Skeletal muscle tissue (tissue), 4 donors: ENCODE measurements around the gene XIST. TPM values are rescaled to one million over a fixed set of nuclear protein-coding genes. Genes with fewer than 3 reads are reported as not detected.

ENCODE experiments used
- H3K27ac ChIP-seq: one replicate; pipeline ENCODE4 v1.7.0; 2013; ENCODE audit warnings: mild to moderate bottlenecking, low read depth, low read length, inconsistent platforms
- H3K27me3 ChIP-seq, 3 donors: one replicate each; pipeline ENCODE4 v1.7.0; 2013; ENCODE audit warnings: low read length in 3 of 3; ENCODE audit not compliant: control insufficient read depth in 3 of 3, insufficient read depth in 3 of 3
- H3K36me3 ChIP-seq, 3 donors: one replicate each; pipeline ENCODE4 v1.7.0; 2013; ENCODE audit warnings: low read length in 3 of 3; ENCODE audit not compliant: control insufficient read depth in 3 of 3, insufficient read depth in 3 of 3
- H3K4me1 ChIP-seq, 3 donors: one replicate each; pipeline ENCODE4 v1.7.0; 2013; ENCODE audit warnings: low read length in 3 of 3, mild to moderate bottlenecking in 3 of 3; ENCODE audit not compliant: control insufficient read depth in 3 of 3, insufficient read depth in 3 of 3
- H3K4me3 ChIP-seq, 3 donors: one replicate each; pipeline ENCODE4 v1.7.0; 2013; ENCODE audit warnings: low read length in 3 of 3
- H3K9ac ChIP-seq, 3 donors: one replicate each; pipeline ENCODE4 v1.7.0; 2013; ENCODE audit warnings: low read length in 3 of 3, mild to moderate bottlenecking in 3 of 3, moderate library complexity in 2 of 3, low read depth in 1 of 3
- H3K9me3 ChIP-seq, 3 donors: one replicate each; pipeline ENCODE4 v1.7.0; 2013; ENCODE audit warnings: low read length in 3 of 3; ENCODE audit not compliant: control insufficient read depth in 3 of 3
- total RNA-seq: library from RNA; depleted of rRNA; stranded (reverse); fragments of >200 nt; gene quantifications from one replicate; pipeline ENCODE4 v1.2.3, GENCODE V29; 2014
- donor health status: Osteomylitis.

XIST gene
- total RNA-seq, 1 donor from 2014 or later = 1.6 TPM

DNA sequence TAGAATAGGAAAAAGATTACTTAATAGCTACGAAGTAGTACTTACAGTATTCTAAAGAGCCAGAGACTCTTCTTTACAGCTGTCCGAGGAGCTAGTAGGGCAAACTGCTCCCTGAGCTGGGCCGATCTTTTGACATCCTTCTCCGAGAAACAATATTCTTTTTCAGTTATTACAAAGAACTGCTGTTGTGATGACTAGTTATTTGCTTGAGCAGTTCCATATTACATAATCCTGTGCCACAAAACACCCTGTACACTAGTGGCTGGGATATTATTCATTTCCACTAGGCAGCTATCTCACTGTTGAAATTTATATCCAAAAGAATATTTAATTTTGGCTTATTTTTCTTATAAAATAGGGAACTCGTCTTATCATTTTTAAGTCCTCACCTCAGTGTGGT, 11.2 kb downstream of the XIST start:
- Histone ChIP-seq H3K27me3 (no peaks in the 10 kb centered on the region), H3K27ac (no peak overlapping the region), H3K4me1 (peaks cover 0 to 46% (median 0%) of the 10 kb centered on the region in 3 donors), H3K4me3 (no peak overlapping the region), H3K9me3 (no peaks in the 10 kb centered on the region), H3K36me3 (no peaks in the 10 kb centered on the region), H3K9ac (no peak overlapping the region)

DNA sequence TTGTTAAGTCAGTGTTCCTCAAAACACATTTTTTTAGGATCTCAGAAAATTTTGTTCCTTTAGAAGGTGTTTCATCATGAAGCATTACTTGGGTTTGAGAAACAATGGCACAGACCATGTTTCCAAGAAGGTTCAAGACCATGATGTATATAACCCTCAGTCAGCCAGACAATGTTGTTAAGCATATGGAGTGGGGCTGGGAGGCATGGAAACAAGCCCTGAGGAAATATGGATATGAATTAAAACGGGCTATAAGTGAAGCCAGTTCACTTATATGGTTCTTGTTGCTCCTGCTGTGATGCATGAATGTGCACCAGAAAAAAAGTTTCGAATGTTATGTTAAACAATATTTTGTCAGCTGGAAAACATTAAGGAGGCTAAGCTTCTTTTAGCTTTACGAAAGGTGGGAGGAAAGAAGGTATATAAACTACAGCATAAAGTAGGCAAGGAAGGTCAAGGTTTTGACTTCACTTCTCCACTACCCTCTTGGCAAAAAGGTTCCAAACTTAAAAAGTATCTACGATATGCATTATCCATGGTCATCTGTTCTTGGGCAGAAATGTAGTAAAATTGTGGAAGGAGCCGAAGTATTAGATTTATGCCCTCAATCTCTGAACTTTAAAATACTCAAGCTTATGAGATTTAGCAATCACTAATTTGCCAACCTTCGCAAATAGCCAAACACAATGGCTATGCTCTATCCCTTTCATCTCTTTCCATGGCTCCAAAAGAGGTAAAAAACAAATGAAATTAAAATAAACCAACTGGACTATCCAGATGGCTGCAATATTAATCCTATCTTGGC, 12.2 kb downstream of the XIST start:
- Histone ChIP-seq H3K27me3 (no peaks in the 10 kb centered on the region), H3K9me3 (no peaks in the 10 kb centered on the region), H3K36me3 (no peaks in the 10 kb centered on the region), H3K9ac (no peak overlapping the region), H3K4me1 (peaks cover 0 to 36% (median 0%) of the 10 kb centered on the region in 3 donors), H3K27ac (no peak overlapping the region), H3K4me3 (no peak overlapping the region)

DNA sequence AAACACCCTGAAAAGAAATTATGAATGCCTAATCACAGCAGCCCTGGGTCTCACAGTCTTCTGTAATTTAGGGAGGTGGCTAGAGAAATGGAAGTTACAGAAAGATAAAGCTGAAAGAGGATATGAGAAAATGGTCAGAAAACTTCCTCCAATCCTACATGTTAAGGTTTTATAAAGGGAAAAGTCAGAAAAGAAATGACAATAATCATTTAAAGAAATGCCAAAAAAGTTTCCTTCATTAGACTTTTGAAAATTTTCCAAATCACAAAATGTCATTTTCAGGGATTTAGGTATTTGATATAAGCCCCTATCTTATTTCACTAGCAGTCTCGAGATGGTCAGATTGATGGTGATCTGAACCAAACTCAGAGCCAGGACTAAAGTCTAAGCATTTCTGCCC, 13.4 kb downstream of the XIST start:
- Histone ChIP-seq H3K27me3 (no peaks in the 10 kb centered on the region), H3K4me1 (peaks cover 0 to 25% (median 0%) of the 10 kb centered on the region in 3 donors), H3K27ac (no peak overlapping the region), H3K4me3 (no peak overlapping the region), H3K9me3 (no peaks in the 10 kb centered on the region), H3K9ac (no peak overlapping the region), H3K36me3 (no peaks in the 10 kb centered on the region)

DNA sequence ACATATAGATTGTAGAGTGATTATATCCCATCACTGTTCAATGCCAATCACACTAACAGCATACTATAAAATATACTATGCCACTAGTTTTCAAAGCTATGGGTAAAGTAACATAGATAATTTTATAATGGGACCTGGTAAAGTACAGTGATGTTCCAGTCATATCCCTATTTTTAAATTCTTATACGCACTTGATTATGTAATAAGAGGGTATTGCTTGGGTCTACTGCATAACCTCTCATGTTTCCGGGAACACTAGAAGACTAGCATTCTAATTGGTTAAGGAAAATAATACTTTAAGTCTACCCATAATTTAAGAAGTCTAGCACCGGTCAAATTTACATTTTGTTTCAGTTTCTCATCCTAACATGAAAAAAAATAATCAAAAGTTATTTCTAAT, 14.4 kb downstream of the XIST start:
- H3K4me1 ChIP-seq = peaks cover 0 to 23% (median 0%) of the 10 kb centered on the region in 3 donors
- no peaks in the 10 kb centered on the region for H3K36me3 ChIP-seq
- no peak overlapping the region for H3K27ac ChIP-seq
- no peaks in the 10 kb centered on the region for H3K9me3 ChIP-seq
- H3K4me3 ChIP-seq = no peak overlapping the region
- H3K27me3 ChIP-seq = no peaks in the 10 kb centered on the region
- H3K9ac ChIP-seq = no peak overlapping the region

DNA sequence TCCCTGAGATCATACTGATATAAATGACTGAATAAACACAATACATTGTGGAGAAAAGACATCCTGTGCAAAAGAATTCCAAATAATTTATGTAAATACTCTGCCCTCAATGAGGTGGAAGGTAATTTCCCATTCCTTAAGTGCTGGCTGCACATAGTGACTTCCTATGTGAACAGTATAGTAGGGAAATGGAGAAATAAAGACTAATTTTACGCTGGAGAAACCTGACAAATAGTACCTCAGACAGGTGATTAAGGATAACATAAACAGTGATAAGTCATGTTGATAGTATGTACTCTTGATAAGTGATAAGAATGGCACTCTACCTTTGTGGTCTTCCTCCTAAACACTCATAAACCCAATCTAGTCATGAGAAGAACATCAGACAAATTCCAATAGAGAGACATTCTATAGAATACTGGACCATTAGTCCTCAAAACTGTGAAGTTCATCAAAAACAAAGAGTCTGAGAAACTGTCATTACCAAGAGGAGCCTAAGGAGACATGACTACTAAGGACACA, 15.5 kb downstream of the XIST start:
- no peak overlapping the region for H3K9ac ChIP-seq
- no peaks in the 10 kb centered on the region for H3K36me3 ChIP-seq
- H3K27me3 ChIP-seq = no peaks in the 10 kb centered on the region
- no peak overlapping the region for H3K27ac ChIP-seq
- H3K4me1 ChIP-seq = peaks cover 0 to 12% (median 0%) of the 10 kb centered on the region in 3 donors
- H3K4me3 ChIP-seq = no peak overlapping the region
- H3K9me3 ChIP-seq = no peaks in the 10 kb centered on the region

DNA sequence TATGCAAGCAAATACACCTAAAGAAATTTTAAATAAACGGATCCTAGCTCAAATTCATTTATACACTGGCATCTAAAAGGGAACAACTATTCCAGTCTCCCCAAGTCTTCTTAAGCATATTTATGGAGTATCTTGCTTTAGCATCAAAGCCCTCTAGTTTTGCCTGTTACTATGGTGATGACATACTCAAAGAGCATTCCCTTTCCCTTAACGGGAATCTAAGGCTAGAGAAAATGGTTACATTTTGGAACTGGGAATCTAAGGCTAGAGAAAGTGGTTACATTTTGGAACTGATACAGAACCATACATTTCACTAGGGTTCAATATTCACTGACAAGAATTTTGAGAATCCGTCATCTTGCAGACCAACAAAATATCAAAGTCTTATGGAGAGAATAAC, 18.3 kb downstream of the XIST start:
- Histone ChIP-seq H3K27ac (no peak overlapping the region), H3K27me3 (no peaks in the 10 kb centered on the region), H3K9ac (no peak overlapping the region), H3K9me3 (no peaks in the 10 kb centered on the region), H3K4me3 (no peak overlapping the region), H3K4me1 (peaks cover 0 to 15% (median 0%) of the 10 kb centered on the region in 3 donors), H3K36me3 (no peaks in the 10 kb centered on the region)

DNA sequence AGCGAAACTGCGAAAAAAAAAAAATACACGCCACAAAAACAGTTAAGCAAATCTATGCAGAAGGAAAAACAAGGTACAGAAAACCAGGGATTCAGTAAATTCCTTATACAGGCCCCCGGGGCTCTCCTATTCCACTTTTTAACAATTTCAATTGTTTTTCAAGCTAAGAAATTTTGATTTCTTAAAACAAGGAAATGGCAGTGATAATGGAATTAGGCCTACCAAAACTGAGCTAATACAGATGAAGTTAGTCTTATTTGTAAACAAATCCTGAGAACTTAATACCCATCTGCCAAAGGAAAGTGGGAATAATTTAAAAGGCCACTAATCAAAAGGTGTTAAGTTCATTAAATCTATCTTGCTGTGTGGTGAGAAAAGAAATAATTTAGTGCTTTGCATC, 20.2 kb downstream of the XIST start:
- Histone ChIP-seq H3K9me3 (no peaks in the 10 kb centered on the region), H3K4me1 (peaks cover 0 to 23% (median 0%) of the 10 kb centered on the region in 3 donors), H3K36me3 (peaks cover 0 to 7% (median 0%) of the 10 kb centered on the region in 3 donors), H3K4me3 (no peak overlapping the region), H3K27me3 (no peaks in the 10 kb centered on the region), H3K27ac (no peak overlapping the region), H3K9ac (no peak overlapping the region)

DNA sequence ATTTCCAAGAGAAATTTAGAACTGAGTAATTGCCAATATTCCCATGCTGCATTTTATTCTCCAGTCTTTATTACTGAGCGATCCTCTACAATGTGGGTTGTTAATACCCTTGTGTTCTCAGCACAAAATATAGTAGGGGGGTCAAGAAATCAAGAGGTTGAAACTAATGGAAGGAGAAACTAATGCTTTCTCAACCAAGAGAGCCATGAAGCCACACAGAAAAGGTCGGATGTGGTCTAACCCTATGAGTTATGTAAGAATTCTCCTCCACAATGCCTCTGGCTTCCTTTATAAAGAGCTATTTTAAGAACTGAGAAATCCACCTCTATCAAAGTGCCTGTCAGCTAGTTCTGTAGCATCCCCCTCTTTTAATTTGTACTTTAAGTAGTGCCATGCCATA, 21.0 kb downstream of the XIST start:
- no peak overlapping the region for H3K4me3 ChIP-seq
- H3K9me3 ChIP-seq = no peaks in the 10 kb centered on the region
- no peak overlapping the region for H3K27ac ChIP-seq
- peaks cover 0 to 18% (median 0%) of the 10 kb centered on the region in 3 donors for H3K4me1 ChIP-seq
- no peaks in the 10 kb centered on the region for H3K27me3 ChIP-seq
- H3K9ac ChIP-seq = no peak overlapping the region
- H3K36me3 ChIP-seq = peaks cover 0 to 14% (median 0%) of the 10 kb centered on the region in 3 donors

DNA sequence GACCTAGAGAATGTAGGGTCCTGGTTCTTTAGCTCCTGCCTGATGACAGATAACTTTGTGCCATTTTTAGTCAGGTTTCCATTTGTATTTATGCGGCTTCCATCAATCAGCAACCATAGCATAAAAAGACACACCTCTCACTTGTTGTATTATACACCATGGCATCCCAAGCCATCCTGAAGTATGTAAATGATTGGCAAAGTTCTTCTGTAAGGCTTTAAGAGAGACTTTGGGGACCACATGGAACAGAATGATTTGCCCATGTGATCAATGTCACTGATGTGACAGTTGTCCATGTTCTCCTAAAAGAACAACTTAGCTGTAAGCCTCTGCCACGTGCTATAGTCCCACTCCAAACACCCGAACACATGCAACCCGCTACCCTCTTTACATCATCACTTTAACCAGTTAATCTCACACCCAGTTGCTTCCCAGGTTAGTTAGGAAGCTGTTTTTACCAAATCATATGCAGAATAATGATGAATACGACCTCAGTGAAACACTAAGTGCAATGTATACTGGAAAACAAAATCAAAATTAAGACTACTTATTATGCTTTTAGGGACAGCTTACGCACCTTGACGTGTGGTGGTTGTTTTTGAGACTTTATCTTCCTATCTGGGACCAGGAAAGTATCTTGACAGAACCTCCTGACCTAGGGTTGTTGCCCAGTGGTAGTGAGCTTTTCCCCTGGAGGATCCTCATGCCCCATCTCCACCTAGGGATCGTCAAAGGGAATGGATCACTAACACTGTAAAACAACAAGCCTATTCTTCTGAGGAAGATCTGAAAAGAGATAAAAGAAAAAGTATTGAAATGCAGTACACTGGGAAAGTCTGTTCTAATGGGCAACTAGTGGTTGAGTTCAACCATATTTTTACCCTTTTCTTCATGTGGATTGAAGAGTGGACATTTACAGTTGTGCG, 21.8 kb downstream of the XIST start:
- Histone ChIP-seq H3K4me1 (peaks cover 0 to 18% (median 0%) of the 10 kb centered on the region in 3 donors), H3K27me3 (no peaks in the 10 kb centered on the region), H3K4me3 (no peak overlapping the region), H3K9me3 (no peaks in the 10 kb centered on the region), H3K36me3 (peaks cover 0 to 21% (median 0%) of the 10 kb centered on the region in 3 donors), H3K27ac (no peak overlapping the region), H3K9ac (no peak overlapping the region)
